Gastroesophageal sphincter (tissue), 3 donors: ENCODE data around the gene SAMD9L.

Source experiments
- CTCF ChIP-seq, 4 experiments: fragments of 200-600 bp in 2 of 4; fragments of 450-650 bp in 2 of 4; sonication (generic) in 1 of 4; IDR thresholded peaks; one replicate each; pipeline ENCODE4 v1.5.1; 2017 to 2019; ENCODE audit warnings: antibody characterized with exemption in 4 of 4, mild to moderate bottlenecking in 2 of 4, moderate library complexity in 2 of 4
- POLR2A ChIP-seq, 2 donors: fragments of 450-650 bp; IDR thresholded peaks; one replicate each; pipeline ENCODE4 v1.6.1; 2017; ENCODE audit warnings: antibody characterized with exemption in 2 of 2, mild to moderate bottlenecking in 2 of 2, moderate library complexity in 1 of 2

- TF ChIP-seq POLR2A (IDR thresholded peaks at IDR 0.05) (no peak), CTCF (IDR thresholded peaks at IDR 0.05) (no peak)
These were observed 8.7 kb upstream of the SAMD9L start for GRCh38 chr7:93156884-93157283.
